Measurements from ENCODE around the gene USP6NL. TPM values are rescaled to one million over a fixed set of nuclear protein-coding genes. Genes with fewer than 3 reads are reported as not detected.
A peak's percentile ranks its signal among the peaks of the same experiment; 100 is the strongest.

Gene USP6NL
- total and polyA plus RNA-seq, 9 of the 15 experiments (the other 6 are each of a cell fraction or from before 2014, with no cell fraction given), result 3.2 to 26.6 (median 19.8) TPM

GRCh38 chr10:11468126-11468742, 143.2 kb downstream of the USP6NL start:
- H3K9me1 ChIP-seq (ENCODE audit: control insufficient read depth, insufficient read depth, low read length), result no peaks in the 10 kb centered on the region
- intact Hi-C loops (cut with micrococcal nuclease), result no loop called here
- H3K9me3 ChIP-seq (replicated peaks; ENCODE audit: control insufficient read depth, insufficient read depth, low read depth, low read length), result no peaks in the 10 kb centered on the region
- H2AFZ ChIP-seq (ENCODE audit: low read depth, low read length), result no peak overlapping the region
- ChIA-PET CTCF (ENCODE audit: low intra/inter-chr PET ratio) (no interaction called here), POLR2A (interaction anchor here (1.4 kb wide), 1 partner anchor 11 kb away, joined by 3 read pairs; no protein-coding TSS in a partner anchor)
- H3K4me3 ChIP-seq, result no peak overlapping the region
- no TSS peak for BruUV-seq (replicated peaks)
- no peak overlapping the region for H3K27ac ChIP-seq (ENCODE audit: extremely low read depth, low read depth, low read length)
- H3K9ac ChIP-seq (ENCODE audit: insufficient read depth in 1 of 2, low read depth in 2 of 2, low read length in 2 of 2), result no peak overlapping the region
- no peaks in the 10 kb centered on the region for H3K4me1 ChIP-seq (replicated peaks in 1 of 2; ENCODE audit: control insufficient read depth in 2 of 2, insufficient read depth in 2 of 2, low read length in 2 of 2)
- in situ Hi-C loops (cut with MboI), result no loop called here
- 0 out of 3 replicates have a peak, but pooled peaks cover 5% of the 10 kb centered on the region for H3K79me2 ChIP-seq (ENCODE audit: control insufficient read depth, insufficient read depth, low read length)
- WGBS (ENCODE audit: insufficient coverage, low coverage, missing lambda C conversion rate), result 95% methylated on average over 7 of the region's 7 CpGs
- DNase-seq (ENCODE audit: extremely low read depth in 1 of 4, low spot score in 3 of 4) (no peak), ATAC-seq (no peak), FAIRE-seq (no peak)
- H3K4me2 ChIP-seq (ENCODE audit: insufficient read depth, low read length), result no peak overlapping the region
- H3K36me3 ChIP-seq (ENCODE audit: control insufficient read depth, insufficient read depth, low read length), result peaks cover 52% of the 10 kb centered on the region; the same call in 2 of the 3 replicates
- TF ChIP-seq POLR2AphosphoS2 (IDR thresholded peaks at IDR 0.05; ENCODE audit: low read length) (no peak), NBN (IDR thresholded peaks at IDR 0.05; ENCODE audit: low read depth) (no peak), TAF9B (IDR thresholded peaks at IDR 0.05; ENCODE audit: partially characterized antibody) (no peak), KLF16 (IDR thresholded peaks at IDR 0.05) (no peak), ZNF217 (CRISPR knock-in tag; IDR thresholded peaks at IDR 0.05) (no peak), ZNF780A (CRISPR knock-in tag; IDR thresholded peaks at IDR 0.05) (no peak), DIDO1 (tag; IDR thresholded peaks at IDR 0.05; ENCODE audit: low read depth) (no peak), RFX5 (IDR thresholded peaks at IDR 0.05; ENCODE audit: low read depth, low read length) (no peak)
- TF ChIP-seq, protein P1, sequence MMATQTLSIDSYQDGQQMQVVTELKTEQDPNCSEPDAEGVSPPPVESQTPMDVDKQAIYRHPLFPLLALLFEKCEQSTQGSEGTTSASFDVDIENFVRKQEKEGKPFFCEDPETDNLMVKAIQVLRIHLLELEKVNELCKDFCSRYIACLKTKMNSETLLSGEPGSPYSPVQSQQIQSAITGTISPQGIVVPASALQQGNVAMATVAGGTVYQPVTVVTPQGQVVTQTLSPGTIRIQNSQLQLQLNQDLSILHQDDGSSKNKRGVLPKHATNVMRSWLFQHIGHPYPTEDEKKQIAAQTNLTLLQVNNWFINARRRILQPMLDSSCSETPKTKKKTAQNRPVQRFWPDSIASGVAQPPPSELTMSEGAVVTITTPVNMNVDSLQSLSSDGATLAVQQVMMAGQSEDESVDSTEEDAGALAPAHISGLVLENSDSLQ (IDR thresholded peaks at IDR 0.05), result 0 out of 2 replicates have a peak, but pooled peaks have one; percentile 13
- no peaks in the 10 kb centered on the region for H3K27me3 ChIP-seq (ENCODE audit: control insufficient read depth in 2 of 2, insufficient read depth in 2 of 2, low read length in 2 of 2)
- no peaks in the 10 kb centered on the region; the same call in 1 of the 2 replicates for H4K20me1 ChIP-seq (replicated peaks; ENCODE audit: control insufficient read depth, insufficient read depth, low read length)
